ENCODE data around the gene SUPT5H. TPM values are rescaled to one million over a fixed set of nuclear protein-coding genes. Genes with fewer than 3 reads are reported as not detected.

The SUPT5H gene
- total RNA-seq, 4 donors from 2014 or later: 41.7 to 87.4 (median 59.6) TPM

GRCh38 chr19:39497996-39498797, 52.8 kb downstream of the SUPT5H start:
- no peak for TF ChIP-seq CTCF (IDR thresholded peaks at IDR 0.05; ENCODE audit: low read depth)

GRCh38 chr19:39498798-39499642, 53.6 kb downstream of the SUPT5H start, which contains the start of gene DLL3:
TSS of gene DLL3 (plus strand) at chr19:39498947. CDS start at chr19:39498975, 28 bp downstream.
- no peak for TF ChIP-seq CTCF (IDR thresholded peaks at IDR 0.05; ENCODE audit: low read depth)

- no peak for TF ChIP-seq CTCF (IDR thresholded peaks at IDR 0.05; ENCODE audit: low read depth)
Observed at GRCh38 chr19:39499932-39500331, 54.5 kb downstream of the SUPT5H start.

- no peak for TF ChIP-seq CTCF (IDR thresholded peaks at IDR 0.05; ENCODE audit: low read depth)
Observed at GRCh38 chr19:39500543-39500942, 55.2 kb downstream of the SUPT5H start.

- no peak for TF ChIP-seq CTCF (IDR thresholded peaks at IDR 0.05; ENCODE audit: low read depth)
Observed at GRCh38 chr19:39501340-39501739, 56.0 kb downstream of the SUPT5H start.

- TF ChIP-seq CTCF (IDR thresholded peaks at IDR 0.05; ENCODE audit: low read depth): no peak
Observed at GRCh38 chr19:39502640-39503417, 57.4 kb downstream of the SUPT5H start.
